Measurements from ENCODE around the gene RBMS1.

GRCh38 chr2:160474319-160474645 lies 19.3 kb downstream of the RBMS1 start:
- TF ChIP-seq FOS (IDR thresholded peaks at IDR 0.05; ENCODE audit: low read depth, low read length): no peak
- TF ChIP-seq, protein P1, sequence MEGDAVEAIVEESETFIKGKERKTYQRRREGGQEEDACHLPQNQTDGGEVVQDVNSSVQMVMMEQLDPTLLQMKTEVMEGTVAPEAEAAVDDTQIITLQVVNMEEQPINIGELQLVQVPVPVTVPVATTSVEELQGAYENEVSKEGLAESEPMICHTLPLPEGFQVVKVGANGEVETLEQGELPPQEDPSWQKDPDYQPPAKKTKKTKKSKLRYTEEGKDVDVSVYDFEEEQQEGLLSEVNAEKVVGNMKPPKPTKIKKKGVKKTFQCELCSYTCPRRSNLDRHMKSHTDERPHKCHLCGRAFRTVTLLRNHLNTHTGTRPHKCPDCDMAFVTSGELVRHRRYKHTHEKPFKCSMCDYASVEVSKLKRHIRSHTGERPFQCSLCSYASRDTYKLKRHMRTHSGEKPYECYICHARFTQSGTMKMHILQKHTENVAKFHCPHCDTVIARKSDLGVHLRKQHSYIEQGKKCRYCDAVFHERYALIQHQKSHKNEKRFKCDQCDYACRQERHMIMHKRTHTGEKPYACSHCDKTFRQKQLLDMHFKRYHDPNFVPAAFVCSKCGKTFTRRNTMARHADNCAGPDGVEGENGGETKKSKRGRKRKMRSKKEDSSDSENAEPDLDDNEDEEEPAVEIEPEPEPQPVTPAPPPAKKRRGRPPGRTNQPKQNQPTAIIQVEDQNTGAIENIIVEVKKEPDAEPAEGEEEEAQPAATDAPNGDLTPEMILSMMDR (conservative IDR thresholded peaks at IDR 0.05; ENCODE audit: low read depth, low read length): no peak
- TF ChIP-seq POLR2A (IDR thresholded peaks at IDR 0.05; ENCODE audit: low read depth, low read length): no peak
- TF ChIP-seq, protein P2, sequence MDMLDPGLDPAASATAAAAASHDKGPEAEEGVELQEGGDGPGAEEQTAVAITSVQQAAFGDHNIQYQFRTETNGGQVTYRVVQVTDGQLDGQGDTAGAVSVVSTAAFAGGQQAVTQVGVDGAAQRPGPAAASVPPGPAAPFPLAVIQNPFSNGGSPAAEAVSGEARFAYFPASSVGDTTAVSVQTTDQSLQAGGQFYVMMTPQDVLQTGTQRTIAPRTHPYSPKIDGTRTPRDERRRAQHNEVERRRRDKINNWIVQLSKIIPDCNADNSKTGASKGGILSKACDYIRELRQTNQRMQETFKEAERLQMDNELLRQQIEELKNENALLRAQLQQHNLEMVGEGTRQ (IDR thresholded peaks at IDR 0.05; ENCODE audit: low read depth, low read length): no peak
- TF ChIP-seq BHLHE40 (IDR thresholded peaks at IDR 0.05; ENCODE audit: low read depth, low read length): no peak
- no peak for TF ChIP-seq MAFK (IDR thresholded peaks at IDR 0.05; ENCODE audit: low read depth, low read length)
- TF ChIP-seq RAD21 (IDR thresholded peaks at IDR 0.05; ENCODE audit: low read length): no peak
- TF ChIP-seq NFE2L2 (IDR thresholded peaks at IDR 0.05; ENCODE audit: low read depth, low read length): no peak
- no peak for TF ChIP-seq RFX5 (IDR thresholded peaks at IDR 0.05; ENCODE audit: low read depth, low read length)
- TF ChIP-seq MAZ (IDR thresholded peaks at IDR 0.05; ENCODE audit: borderline replicate concordance, low read depth, low read length): no peak
- TF ChIP-seq, protein P3, sequence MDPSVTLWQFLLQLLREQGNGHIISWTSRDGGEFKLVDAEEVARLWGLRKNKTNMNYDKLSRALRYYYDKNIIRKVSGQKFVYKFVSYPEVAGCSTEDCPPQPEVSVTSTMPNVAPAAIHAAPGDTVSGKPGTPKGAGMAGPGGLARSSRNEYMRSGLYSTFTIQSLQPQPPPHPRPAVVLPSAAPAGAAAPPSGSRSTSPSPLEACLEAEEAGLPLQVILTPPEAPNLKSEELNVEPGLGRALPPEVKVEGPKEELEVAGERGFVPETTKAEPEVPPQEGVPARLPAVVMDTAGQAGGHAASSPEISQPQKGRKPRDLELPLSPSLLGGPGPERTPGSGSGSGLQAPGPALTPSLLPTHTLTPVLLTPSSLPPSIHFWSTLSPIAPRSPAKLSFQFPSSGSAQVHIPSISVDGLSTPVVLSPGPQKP (IDR thresholded peaks at IDR 0.05; ENCODE audit: borderline replicate concordance, low read depth, low read length): no peak

All from IMR-90 (cell line).